Measurements from ENCODE around the gene ITIH4.

Gene ITIH4

DNA sequence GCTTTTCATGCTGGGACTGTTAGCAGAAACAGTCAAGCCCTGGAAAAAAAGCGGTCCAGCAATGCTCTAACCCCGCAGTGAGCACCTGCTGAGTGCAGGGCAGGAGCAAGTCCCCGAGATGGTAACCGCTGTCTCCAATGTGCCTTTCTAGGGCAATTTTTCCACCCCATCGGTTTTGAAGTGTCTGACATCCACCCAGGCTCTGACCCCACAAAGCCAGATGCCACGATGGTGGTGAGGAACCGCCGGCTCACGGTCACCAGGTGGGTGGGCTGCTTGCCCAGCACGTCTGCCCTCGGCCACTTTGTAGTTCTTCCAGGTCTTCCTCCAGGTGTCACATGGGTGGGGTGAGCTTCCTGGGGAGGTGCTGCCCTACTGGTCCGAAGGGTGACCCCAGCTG is 39.1 kb downstream of the ITIH4 start:
- CTCF ChIA-PET = interaction anchor here (0.5 to 1.6 kb wide), 5 partner anchors 8 to 49 kb away, joined by 3 to 6 read pairs (median 3); no protein-coding TSS in a partner anchor
- WGBS (ENCODE audit: insufficient coverage) = 91% methylated on average over 11 of the region's 12 CpGs
- Histone ChIP-seq H3K27me3 (replicated peaks in 2 of 5; ENCODE audit: control insufficient read depth in 4 of 5, insufficient read depth in 5 of 5, low read length in 4 of 5) (no peaks in the 10 kb centered on the region), H3K36me3 (ENCODE audit: control insufficient read depth in 4 of 4, insufficient read depth in 4 of 4, low read length in 3 of 4) (no peaks in the 10 kb centered on the region), H3K4me3 (ENCODE audit: control insufficient read depth in 1 of 7, extremely low read depth in 1 of 7, insufficient read depth in 4 of 7, low read depth in 2 of 7, low read length in 6 of 7) (no peak overlapping the region), H3K4me1 (ENCODE audit: control extremely low read depth in 1 of 4, control insufficient read depth in 4 of 4, insufficient read depth in 4 of 4, low read length in 3 of 4) (no peaks in the 10 kb centered on the region), H3K27ac (ENCODE audit: insufficient read depth in 1 of 2, low read depth in 1 of 2, low read length in 2 of 2, poor library complexity in 1 of 2, severe bottlenecking in 2 of 2) (no peak overlapping the region), H3K9me3 (ENCODE audit: control extremely low read depth in 1 of 5, control insufficient read depth in 4 of 5, insufficient read depth in 2 of 5, low read depth in 1 of 5, low read length in 4 of 5) (no peaks in the 10 kb centered on the region)
- DNase-seq = no peak
- POLR2A ChIA-PET = no interaction called here

DNA sequence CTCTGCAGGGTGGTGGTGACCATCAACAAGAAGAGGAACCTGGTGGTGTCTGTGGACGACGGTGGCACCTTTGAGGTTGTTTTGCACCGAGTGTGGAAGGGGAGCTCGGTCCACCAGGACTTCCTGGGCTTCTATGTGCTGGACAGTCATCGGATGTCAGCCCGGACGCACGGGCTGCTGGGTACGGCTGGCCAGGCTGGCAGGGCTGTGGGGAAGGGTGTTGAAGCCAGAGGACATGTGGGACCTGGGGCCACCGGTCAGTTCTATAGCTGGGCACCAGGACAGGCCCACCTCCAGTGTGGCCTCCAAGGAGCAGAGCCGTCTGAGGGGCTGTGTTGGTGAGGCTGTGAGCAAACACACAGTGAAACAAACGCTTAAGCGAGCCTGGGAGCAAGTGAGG is 39.7 kb downstream of the ITIH4 start:
- H3K4me1 ChIP-seq (ENCODE audit: control extremely low read depth in 1 of 4, control insufficient read depth in 4 of 4, insufficient read depth in 4 of 4, low read length in 3 of 4) = no peaks in the 10 kb centered on the region
- no peak for DNase-seq
- H3K27ac ChIP-seq (ENCODE audit: insufficient read depth in 1 of 2, low read depth in 1 of 2, low read length in 2 of 2, poor library complexity in 1 of 2, severe bottlenecking in 2 of 2) = no peak overlapping the region
- no peaks in the 10 kb centered on the region for H3K9me3 ChIP-seq (ENCODE audit: control extremely low read depth in 1 of 5, control insufficient read depth in 4 of 5, insufficient read depth in 2 of 5, low read depth in 1 of 5, low read length in 4 of 5)
- no peaks in the 10 kb centered on the region for H3K36me3 ChIP-seq (ENCODE audit: control insufficient read depth in 4 of 4, insufficient read depth in 4 of 4, low read length in 3 of 4)
- H3K27me3 ChIP-seq (replicated peaks in 2 of 5; ENCODE audit: control insufficient read depth in 4 of 5, insufficient read depth in 5 of 5, low read length in 4 of 5) = no peaks in the 10 kb centered on the region
- no peak overlapping the region for H3K4me3 ChIP-seq (ENCODE audit: control insufficient read depth in 1 of 7, extremely low read depth in 1 of 7, insufficient read depth in 4 of 7, low read depth in 2 of 7, low read length in 6 of 7)
- POLR2A ChIA-PET = no interaction called here
- 97% methylated on average over 8 of the region's 13 CpGs for WGBS (ENCODE audit: insufficient coverage)
- CTCF ChIA-PET = interaction anchor here (0.5 to 1.4 kb wide), 4 partner anchors 9 to 50 kb away, joined by 3 to 6 read pairs (median 3); no protein-coding TSS in a partner anchor

DNA sequence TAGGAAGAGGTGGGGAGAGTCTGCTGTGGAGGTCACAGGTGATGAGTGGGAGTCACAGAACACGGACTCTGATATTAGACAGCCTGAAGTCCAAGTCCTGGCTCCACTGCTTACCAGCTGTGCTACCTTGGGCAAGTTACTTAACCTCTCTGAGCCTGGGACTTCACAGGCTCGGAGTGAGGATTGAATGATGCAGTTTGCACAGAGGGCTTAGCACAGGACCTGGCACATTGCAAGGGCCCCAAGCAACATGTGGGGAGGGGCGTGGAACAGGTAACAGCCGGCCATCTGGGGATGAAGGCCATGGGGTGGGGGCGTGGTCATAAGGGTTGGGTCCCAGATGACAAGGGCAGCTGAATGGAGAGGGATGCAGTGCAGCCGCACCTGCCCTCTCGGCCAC is 40.1 kb downstream of the ITIH4 start:
- POLR2A ChIA-PET = no interaction called here
- H3K4me1 ChIP-seq (ENCODE audit: control extremely low read depth in 1 of 4, control insufficient read depth in 4 of 4, insufficient read depth in 4 of 4, low read length in 3 of 4) = no peaks in the 10 kb centered on the region
- 96% methylated on average over 6 of the region's 7 CpGs for WGBS (ENCODE audit: insufficient coverage)
- H3K27me3 ChIP-seq (replicated peaks in 2 of 5; ENCODE audit: control insufficient read depth in 4 of 5, insufficient read depth in 5 of 5, low read length in 4 of 5) = no peaks in the 10 kb centered on the region
- H3K27ac ChIP-seq (ENCODE audit: insufficient read depth in 1 of 2, low read depth in 1 of 2, low read length in 2 of 2, poor library complexity in 1 of 2, severe bottlenecking in 2 of 2) = no peak overlapping the region
- H3K36me3 ChIP-seq (ENCODE audit: control insufficient read depth in 4 of 4, insufficient read depth in 4 of 4, low read length in 3 of 4) = no peaks in the 10 kb centered on the region
- CTCF ChIA-PET = interaction anchor here (0.8 to 1.4 kb wide), 3 partner anchors 9 to 30 kb away, joined by 3 to 6 read pairs (median 3); no protein-coding TSS in a partner anchor
- no peaks in the 10 kb centered on the region for H3K9me3 ChIP-seq (ENCODE audit: control extremely low read depth in 1 of 5, control insufficient read depth in 4 of 5, insufficient read depth in 2 of 5, low read depth in 1 of 5, low read length in 4 of 5)
- DNase-seq = no peak
- no peak overlapping the region for H3K4me3 ChIP-seq (ENCODE audit: control insufficient read depth in 1 of 7, extremely low read depth in 1 of 7, insufficient read depth in 4 of 7, low read depth in 2 of 7, low read length in 6 of 7)

- POLR2A ChIA-PET = no interaction called here
- Histone ChIP-seq H3K27me3 (replicated peaks in 2 of 5; ENCODE audit: control insufficient read depth in 4 of 5, insufficient read depth in 5 of 5, low read length in 4 of 5) (no peaks in the 10 kb centered on the region), H3K27ac (ENCODE audit: insufficient read depth in 1 of 2, low read depth in 1 of 2, low read length in 2 of 2, poor library complexity in 1 of 2, severe bottlenecking in 2 of 2) (no peak overlapping the region), H3K4me3 (ENCODE audit: control insufficient read depth in 1 of 7, extremely low read depth in 1 of 7, insufficient read depth in 4 of 7, low read depth in 2 of 7, low read length in 6 of 7) (no peak overlapping the region), H3K9me3 (ENCODE audit: control extremely low read depth in 1 of 5, control insufficient read depth in 4 of 5, insufficient read depth in 2 of 5, low read depth in 1 of 5, low read length in 4 of 5) (no peaks in the 10 kb centered on the region), H3K4me1 (ENCODE audit: control extremely low read depth in 1 of 4, control insufficient read depth in 4 of 4, insufficient read depth in 4 of 4, low read length in 3 of 4) (no peaks in the 10 kb centered on the region), H3K36me3 (ENCODE audit: control insufficient read depth in 4 of 4, insufficient read depth in 4 of 4, low read length in 3 of 4) (no peaks in the 10 kb centered on the region)
- 97% methylated on average over 4 of the region's 6 CpGs for WGBS (ENCODE audit: insufficient coverage)
- CTCF ChIA-PET = interaction anchor here (1.2 kb wide), 1 partner anchor 26 kb away, joined by 3 read pairs; no protein-coding TSS in a partner anchor
- DNase-seq = no peak
These were observed 40.8 kb downstream of the ITIH4 start for GRCh38 chr3:52789746-52790040.

- no peaks in the 10 kb centered on the region for H3K9me3 ChIP-seq (ENCODE audit: control extremely low read depth in 1 of 5, control insufficient read depth in 4 of 5, insufficient read depth in 2 of 5, low read depth in 1 of 5, low read length in 4 of 5)
- no peaks in the 10 kb centered on the region for H3K27me3 ChIP-seq (replicated peaks in 2 of 5; ENCODE audit: control insufficient read depth in 4 of 5, insufficient read depth in 5 of 5, low read length in 4 of 5)
- H3K4me3 ChIP-seq (ENCODE audit: control insufficient read depth in 1 of 7, extremely low read depth in 1 of 7, insufficient read depth in 4 of 7, low read depth in 2 of 7, low read length in 6 of 7) = no peak overlapping the region
- DNase-seq = no peak
- H3K4me1 ChIP-seq (ENCODE audit: control extremely low read depth in 1 of 4, control insufficient read depth in 4 of 4, insufficient read depth in 4 of 4, low read length in 3 of 4) = no peaks in the 10 kb centered on the region
- CTCF ChIA-PET = interaction anchor here (1.2 kb wide), 1 partner anchor 27 kb away, joined by 3 read pairs; no protein-coding TSS in a partner anchor
- POLR2A ChIA-PET = no interaction called here
- no peaks in the 10 kb centered on the region for H3K36me3 ChIP-seq (ENCODE audit: control insufficient read depth in 4 of 4, insufficient read depth in 4 of 4, low read length in 3 of 4)
- WGBS (ENCODE audit: insufficient coverage) = 93% methylated on average over 15 of the region's 16 CpGs
- H3K27ac ChIP-seq (ENCODE audit: insufficient read depth in 1 of 2, low read depth in 1 of 2, low read length in 2 of 2, poor library complexity in 1 of 2, severe bottlenecking in 2 of 2) = no peak overlapping the region
These were observed 41.4 kb downstream of the ITIH4 start for GRCh38 chr3:52788890-52789745.

- POLR2A ChIA-PET = interaction anchor here (0.6 kb wide), 1 partner anchor 1023 kb away, joined by 3 read pairs; no protein-coding TSS in a partner anchor
- Histone ChIP-seq H3K9me3 (ENCODE audit: control extremely low read depth in 1 of 5, control insufficient read depth in 4 of 5, insufficient read depth in 2 of 5, low read depth in 1 of 5, low read length in 4 of 5) (no peaks in the 10 kb centered on the region), H3K27me3 (replicated peaks in 2 of 5; ENCODE audit: control insufficient read depth in 4 of 5, insufficient read depth in 5 of 5, low read length in 4 of 5) (no peaks in the 10 kb centered on the region), H3K36me3 (ENCODE audit: control insufficient read depth in 4 of 4, insufficient read depth in 4 of 4, low read length in 3 of 4) (no peaks in the 10 kb centered on the region), H3K4me1 (ENCODE audit: control extremely low read depth in 1 of 4, control insufficient read depth in 4 of 4, insufficient read depth in 4 of 4, low read length in 3 of 4) (no peaks in the 10 kb centered on the region), H3K4me3 (ENCODE audit: control insufficient read depth in 1 of 7, extremely low read depth in 1 of 7, insufficient read depth in 4 of 7, low read depth in 2 of 7, low read length in 6 of 7) (no peak overlapping the region), H3K27ac (ENCODE audit: insufficient read depth in 1 of 2, low read depth in 1 of 2, low read length in 2 of 2, poor library complexity in 1 of 2, severe bottlenecking in 2 of 2) (no peak overlapping the region)
- 96% methylated on average over 14 of the region's 17 CpGs for WGBS (ENCODE audit: insufficient coverage)
- no peak for DNase-seq
- CTCF ChIA-PET = interaction anchor here (0.9 kb wide), 3 partner anchors 9 to 33 kb away, joined by 3 to 5 read pairs (median 3); no protein-coding TSS in a partner anchor
These were observed 42.5 kb downstream of the ITIH4 start for GRCh38 chr3:52787672-52788625.

All from common myeloid progenitor, CD34-positive (primary cell).